ENCODE results near the gene MAGI3.

GRCh38 chr1:113654883-113655282 is 264.6 kb downstream of the MAGI3 start:
- no peak for TF ChIP-seq CTCF (conservative IDR thresholded peaks at IDR 0.05 in 1 of 2, IDR thresholded peaks at IDR 0.05 in 1 of 2; ENCODE audit: low read depth in 1 of 2, low read length in 2 of 2)
- TF ChIP-seq EZH2 (IDR thresholded peaks at IDR 0.05; ENCODE audit: low read length, missing control alignments): no peak
